NCI-H1930 (cell line): ENCODE results near the gene MYBPH.

Experiments used
- DNase-seq, 2 experiments: peaks; one replicate each; lab custom pipeline; 2025; lab: John Stamatoyannopoulos, UW

MYBPH gene

DNA sequence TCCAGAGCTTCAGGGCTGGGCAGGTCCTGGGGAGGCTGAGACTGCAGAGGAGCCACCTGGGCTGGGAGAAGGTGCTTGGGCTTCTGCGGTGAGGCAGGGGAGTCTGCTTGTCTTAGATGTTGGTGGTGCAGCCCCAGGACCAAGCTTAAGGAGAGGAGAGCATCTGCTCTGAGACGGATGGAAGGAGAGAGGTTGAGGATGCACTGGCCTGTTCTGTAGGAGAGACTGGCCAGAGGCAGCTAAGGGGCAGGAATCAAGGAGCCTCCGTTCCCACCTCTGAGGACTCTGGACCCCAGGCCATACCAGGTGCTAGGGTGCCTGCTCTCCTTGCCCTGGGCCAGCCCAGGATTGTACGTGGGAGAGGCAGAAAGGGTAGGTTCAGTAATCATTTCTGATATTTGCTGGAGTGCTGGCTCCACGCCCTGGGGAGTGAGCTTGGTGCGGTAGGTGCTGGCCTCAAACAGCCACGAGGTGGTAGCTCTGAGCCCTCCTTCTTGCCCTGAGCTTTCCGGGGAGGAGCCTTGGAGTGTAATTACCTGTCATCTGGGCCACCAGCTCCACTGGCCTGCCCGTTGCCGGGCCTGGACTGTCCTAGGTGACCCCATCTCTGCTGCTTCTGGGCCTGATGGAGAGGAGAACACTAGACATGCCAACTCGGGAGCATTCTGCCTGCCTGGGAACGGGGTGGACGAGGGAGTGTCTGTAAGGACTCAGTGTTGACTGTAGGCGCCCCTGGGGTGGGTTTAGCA, 9.3 kb downstream of the MYBPH start:
- DNase-seq: no peak

DNA sequence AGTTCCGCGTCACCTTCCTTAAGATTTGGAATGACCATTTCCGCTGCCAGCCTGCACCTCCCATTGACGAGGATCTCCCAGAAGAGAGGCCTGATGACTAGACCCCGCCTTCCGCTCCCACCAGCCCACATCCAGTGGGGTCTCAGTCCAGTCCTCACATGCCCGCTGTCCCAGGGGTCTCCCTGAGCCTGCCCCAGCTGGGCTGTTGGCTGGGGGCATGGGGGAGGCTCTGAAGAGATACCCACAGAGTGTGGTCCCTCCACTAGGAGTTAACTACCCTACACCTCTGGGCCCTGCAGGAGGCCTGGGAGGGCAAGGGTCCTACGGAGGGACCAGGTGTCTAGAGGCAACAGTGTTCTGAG, 9.8 kb downstream of the MYBPH start:
- DNase-seq: no peak

DNA sequence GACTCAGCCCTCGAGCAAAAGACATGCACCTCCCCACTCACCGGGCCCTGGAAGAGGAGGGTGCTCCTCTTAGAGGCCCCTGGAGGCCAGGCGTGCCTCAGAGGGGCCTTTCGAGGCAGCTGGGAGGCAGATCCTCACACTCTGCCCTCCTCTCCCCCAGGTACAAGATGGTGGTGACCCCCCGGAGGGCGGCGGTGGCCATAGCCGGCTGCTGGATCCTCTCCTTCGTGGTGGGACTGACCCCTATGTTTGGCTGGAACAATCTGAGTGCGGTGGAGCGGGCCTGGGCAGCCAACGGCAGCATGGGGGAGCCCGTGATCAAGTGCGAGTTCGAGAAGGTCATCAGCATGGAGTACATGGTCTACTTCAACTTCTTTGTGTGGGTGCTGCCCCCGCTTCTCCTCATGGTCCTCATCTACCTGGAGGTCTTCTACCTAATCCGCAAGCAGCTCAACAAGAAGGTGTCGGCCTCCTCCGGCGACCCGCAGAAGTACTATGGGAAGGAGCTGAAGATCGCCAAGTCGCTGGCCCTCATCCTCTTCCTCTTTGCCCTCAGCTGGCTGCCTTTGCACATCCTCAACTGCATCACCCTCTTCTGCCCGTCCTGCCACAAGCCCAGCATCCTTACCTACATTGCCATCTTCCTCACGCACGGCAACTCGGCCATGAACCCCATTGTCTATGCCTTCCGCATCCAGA, 10.4 kb downstream of the MYBPH start:
- no peak for DNase-seq

DNA sequence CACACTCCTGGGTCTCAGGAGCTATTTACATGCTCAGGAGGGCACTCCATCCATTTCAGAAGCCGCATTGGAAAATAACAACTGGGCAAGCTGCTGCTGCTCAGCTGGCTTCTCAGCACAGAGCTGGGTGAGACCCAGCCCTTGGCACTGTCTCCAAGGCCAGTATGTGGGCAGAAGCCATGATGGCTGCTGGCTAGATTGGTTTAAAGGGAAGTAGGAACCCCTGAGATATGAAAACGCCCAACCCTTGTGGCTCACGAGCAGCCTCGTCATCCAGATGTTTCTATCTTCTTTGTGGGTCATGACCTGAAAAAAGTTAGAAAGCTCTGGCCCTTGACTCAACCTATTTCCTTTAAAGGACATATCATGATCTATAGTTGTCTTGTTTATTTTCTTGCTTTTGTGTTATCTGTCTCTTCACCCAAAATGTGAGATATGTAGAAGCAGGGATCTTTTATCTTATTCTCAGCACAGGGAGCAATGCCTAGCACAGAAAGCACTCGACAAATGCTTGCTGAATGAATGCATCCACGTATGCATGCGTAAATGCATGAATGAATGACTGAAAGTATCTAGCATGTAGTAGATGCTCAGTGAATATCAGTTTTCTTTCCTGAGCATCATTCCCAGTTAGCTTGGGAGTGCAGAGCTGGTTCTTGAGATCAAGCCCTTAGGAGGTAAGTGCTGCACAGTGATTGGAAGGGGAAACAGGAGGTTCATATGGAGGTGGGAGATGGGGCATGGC, 11.6 kb downstream of the MYBPH start:
- no peak for DNase-seq

DNA sequence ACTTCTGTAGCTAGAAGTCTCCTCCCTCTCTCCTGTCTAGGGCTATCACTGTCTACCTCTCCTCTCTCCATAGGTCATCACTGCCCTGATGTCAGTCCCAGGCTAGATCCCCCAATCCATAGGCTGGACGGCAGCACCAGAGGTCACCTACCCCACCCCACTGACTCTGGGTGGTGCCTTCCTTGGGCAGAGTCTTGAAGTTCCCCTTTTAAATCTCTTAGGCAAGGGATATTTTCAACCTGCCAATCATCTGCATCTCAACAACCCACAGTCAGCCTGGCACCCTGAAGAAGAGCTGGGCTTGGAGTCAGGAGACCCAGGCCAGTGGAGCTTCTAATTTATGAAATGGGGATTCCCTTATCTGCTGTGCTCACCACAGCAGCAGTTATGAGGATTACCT, 13.2 kb downstream of the MYBPH start:
- DNase-seq: no peak

DNA sequence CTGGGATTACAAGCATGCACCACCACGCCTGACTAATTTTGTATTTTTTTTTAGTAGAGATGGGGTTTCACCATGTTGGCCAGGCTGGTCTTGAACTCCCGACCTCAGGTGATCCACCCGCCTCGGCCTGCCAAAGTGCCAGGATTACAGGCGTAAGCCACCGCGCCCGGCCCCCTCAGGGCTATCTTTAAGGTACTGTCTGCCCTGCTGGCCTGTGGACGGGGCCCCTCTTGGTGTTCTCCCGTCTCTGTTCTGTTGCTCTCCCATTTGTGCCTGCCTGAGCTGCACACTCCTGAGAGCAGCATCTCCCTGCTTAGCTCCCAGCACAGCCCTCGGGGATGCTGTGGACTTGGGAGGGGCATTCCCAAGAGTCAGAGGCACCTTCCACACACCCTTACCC, 13.9 kb downstream of the MYBPH start:
- DNase-seq: no peak

DNA sequence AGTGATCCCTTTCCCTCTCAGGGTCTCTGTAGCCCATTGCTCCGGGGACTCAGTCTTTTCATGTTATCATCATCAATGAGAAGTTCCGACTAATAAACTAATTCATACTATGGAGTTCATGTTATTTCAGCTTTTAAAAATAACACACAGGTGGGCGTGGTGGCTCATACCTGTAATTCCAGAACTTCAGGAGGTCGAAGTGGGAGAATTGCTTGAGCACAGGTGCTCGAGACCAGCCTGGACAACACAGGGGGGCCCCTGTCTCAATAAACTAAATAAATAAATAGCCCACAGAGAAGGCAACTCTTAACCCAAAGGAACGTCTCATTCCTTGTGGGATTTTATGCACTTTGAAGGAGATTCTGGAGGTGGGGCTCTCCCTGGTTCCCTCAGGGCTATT, 14.5 kb downstream of the MYBPH start:
- DNase-seq: no peak

DNA sequence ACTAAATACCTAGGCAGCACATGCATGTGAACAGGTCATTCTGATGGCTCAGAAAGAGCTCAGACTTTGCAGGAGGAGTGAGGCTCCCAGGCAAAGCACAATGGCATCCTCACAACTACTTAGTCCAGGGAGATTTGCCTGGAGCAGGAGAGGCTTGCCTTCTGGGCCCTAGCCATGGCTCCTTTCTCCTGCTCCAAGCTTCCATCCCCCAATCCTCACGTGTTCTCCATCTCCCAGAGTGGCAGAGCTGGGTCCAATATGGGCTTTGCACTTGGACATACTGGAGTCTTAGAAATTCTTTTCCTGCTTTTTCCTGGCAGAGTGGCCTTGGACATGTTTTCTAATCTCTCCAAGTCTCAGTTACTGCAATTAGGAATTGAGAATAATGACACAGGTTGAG, 15.8 kb downstream of the MYBPH start:
- DNase-seq: no peak

DNA sequence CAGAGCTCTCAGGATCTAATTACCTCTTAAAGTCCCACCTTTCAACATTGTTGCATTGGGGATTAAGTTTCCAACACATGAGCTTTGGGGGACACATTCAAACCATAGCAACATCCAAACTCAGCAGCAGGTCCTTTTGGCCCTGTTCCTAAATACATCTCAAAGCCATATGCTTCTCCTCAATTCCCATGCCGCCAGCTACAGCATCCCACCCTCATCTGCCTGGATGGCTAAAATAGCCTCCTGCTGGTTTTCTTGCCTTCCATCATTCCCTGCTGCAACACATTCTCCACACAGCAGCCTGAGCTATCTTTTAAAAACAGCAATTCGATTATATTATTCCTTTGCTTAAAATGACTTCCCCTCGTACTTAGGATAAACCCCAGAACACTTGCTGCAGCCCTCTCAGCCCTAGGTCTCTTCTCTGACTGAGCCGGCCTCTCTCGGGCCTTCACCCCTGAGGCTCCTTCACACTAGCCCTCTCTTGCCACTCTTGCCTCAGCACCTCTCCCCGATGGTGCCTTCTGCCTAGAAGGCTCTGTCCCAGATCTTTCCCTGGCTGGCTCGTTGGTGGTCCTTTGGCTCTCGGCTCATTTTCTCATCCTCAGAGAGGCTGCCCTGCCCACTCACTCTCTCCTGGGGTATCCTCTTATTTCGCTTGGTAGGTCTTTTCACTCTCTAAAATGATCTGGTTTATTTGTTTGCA, 16.5 kb downstream of the MYBPH start:
- DNase-seq: no peak

DNA sequence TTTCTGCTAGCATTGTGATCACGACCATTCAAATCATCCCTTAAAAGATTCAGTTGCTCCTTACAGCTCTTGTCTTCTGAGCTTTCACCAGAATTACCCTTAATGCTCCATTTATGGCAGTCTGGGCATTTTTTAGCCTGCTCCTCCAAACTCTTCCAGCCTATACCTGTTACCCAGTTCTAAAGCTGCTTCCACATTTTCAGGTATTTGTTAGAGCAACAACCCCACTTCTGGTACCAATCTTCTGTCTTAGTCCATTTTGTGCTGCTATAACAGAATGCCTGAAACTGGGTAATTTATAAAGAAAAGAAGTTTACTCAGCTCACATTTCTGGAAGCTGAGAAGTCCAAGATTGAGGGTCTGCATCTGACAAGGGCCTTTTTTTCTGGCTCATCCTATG, 17.2 kb downstream of the MYBPH start:
- no peak for DNase-seq

DNA sequence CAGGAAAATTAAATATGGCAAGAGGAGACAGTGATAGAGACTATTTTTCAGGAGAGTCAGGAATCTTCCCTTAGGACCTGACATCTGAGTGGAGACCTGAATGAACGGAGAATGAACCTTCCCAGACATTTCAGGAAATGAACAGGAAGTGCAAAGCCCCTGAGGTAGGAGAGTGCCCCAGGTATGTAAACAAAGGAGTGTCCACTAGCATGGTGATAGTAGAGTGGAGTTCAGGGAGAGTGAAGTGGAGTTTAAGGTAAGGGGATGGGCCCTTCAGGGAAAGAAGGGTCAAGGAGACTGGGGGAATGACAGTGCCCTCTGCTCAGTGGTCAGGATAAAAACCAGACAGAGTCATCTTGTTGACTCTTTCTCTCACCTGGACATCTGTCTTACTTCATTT, 19.3 kb downstream of the MYBPH start:
- no peak for DNase-seq

DNA sequence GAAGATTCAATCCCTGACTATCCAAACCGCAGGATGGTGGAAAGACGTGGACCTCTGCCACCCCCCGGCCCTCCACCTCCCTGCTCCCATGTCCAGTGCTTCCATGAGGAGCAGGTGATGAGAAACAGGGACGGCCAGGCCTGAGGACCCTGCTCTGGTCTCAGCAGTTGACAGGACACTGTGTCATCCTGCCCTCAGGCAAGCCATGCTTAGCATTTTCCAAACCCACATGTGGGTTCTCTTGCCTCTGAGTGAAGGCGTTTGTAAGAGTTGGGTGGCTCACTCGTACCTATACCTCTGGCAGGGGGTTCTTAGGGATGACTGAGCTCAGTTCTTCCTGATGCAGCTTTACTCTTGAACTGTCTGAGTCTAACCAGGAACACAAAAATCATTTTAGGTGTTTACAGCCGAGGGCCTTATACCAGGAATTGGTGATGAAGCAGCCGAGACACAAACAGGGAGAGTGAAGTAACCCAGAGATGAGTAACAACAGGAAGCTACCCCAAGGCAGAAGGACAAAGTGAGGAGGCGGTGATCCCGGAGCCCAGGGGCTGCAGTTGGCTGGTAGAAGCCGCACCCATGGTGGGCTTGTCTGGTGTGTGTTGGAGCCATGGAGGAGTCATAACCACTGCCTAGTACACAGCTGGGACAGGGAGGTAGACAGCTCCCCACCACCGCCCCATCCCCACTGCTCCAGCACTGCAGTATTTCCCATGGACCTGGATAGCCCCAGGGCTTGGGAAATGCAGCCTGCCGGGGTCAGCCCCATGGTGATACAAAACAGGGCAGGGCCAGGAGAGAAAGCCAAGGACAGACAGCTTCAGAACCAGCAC, 21.4 kb downstream of the MYBPH start:
- no peak for DNase-seq

DNA sequence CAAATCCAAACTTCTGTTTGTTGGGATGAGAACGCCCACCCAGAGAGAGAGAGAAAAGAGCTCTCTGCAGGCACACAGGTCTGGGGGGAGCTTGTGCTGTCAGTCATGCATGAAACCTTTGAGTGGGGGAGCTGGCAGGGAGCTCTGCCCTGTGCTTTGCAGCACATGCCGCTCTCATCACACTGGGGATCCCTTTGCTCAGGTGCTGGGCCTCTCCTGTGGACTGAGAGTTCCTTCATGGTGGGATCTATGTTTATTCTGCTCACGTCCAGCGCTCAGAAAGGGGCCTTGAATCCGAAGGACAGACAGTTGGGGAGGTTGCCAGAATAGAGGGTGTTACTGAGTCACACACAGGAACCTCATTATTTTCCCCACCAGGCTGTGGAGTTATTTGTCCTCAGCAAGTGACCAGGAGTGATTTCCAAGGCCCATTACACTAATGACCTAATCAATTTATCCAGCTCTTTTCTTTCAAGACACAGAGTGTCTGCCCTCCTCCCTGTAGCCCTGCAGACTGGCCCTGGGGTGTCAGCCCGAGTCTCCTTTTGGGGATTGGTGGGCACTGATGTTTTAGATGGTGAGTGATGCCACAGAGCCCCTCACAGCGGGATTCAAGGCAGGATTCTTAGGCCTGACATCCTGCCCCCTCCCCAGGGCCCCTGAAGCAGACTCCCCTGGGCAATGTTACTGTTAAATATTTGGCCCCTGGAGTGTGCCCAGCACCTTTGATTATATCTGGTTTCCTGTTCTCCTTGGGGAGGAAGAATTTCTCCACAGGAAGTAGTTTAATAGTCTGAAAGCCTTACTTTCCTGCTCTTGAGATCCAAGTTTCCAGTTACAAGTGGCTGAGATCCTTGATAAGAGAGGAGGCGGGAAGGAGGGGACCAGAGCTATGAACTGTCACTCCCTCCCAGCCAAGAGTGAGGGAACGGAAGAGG, 22.3 kb downstream of the MYBPH start:
- DNase-seq: no peak

DNA sequence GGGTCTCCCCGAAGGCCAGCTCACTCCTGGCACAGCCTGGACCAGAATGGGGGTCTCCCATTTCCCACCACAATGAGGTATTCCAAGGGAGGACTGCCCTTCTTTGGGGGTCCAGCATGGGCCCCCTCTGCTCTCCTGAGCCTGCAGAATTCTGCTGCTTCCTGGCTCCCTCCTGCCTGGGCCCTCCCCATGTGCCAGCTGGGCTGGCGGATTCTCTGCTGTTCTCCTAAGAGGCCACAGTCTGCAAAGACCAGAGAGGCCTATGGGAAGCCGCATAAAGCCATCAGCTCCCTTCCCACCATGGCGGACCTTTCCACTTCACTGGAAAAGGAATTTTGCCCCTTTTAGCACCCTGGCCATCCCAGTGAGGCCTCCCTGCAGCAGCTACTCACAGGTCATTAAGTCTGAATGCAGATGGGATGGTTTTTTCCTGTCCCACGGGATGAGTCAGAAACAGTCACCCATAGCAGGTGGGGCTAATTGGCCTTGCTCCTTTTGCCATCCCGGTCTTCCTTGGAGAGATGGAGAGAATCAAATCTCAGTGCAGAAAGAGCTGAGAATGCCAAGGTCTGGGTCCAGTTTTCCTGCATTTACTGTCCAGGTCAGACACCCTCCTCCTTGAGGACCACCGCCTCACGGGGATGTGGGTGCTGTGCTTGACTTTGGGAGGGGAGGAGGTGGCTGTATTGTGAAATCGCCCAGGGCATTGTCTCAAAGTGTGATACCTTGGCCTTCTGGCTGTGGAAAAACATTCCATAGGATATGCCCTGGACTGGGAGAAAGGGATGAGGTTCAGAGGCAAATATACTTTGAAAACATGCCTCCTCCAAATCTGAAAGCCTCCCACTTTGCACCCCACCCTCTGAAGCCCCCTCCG, 23.2 kb downstream of the MYBPH start:
- no peak for DNase-seq

DNA sequence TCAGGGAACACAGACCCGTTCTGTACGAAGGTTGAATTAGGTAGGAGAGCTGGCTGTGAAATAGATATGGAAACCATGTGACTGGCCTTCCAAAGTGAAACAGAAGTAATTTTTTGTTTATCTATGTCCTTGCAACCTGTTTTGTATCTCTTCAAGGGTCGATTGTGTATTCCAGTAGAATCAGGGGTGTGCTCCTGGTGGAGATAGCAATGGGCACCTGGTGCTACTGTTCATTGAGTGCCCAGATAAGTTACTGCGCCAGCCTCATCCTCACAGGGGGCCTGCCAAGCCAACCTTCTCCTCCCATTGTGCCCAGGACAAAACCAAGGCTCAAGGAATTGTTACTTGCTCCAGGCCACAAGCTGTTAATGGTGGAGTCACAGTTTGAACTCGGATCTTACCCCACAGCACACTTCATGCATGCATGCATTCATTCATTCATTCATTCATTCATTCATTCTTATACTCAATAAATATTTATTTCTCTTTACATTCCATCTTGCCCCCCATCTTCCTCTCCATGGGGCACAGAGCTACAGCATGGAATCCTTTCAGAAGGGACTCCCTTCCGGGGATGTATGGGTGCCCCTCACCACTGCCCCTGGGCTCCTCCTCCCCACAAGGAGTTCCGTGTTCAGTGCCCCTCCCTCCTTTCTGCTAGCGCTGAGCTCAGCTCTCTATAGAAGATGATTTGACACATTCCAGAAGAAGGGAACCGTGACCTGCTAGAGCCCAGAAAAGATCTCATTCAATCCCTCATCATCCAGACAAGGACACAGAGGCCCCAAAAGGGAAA, 24.1 kb downstream of the MYBPH start:
- DNase-seq: no peak

DNA sequence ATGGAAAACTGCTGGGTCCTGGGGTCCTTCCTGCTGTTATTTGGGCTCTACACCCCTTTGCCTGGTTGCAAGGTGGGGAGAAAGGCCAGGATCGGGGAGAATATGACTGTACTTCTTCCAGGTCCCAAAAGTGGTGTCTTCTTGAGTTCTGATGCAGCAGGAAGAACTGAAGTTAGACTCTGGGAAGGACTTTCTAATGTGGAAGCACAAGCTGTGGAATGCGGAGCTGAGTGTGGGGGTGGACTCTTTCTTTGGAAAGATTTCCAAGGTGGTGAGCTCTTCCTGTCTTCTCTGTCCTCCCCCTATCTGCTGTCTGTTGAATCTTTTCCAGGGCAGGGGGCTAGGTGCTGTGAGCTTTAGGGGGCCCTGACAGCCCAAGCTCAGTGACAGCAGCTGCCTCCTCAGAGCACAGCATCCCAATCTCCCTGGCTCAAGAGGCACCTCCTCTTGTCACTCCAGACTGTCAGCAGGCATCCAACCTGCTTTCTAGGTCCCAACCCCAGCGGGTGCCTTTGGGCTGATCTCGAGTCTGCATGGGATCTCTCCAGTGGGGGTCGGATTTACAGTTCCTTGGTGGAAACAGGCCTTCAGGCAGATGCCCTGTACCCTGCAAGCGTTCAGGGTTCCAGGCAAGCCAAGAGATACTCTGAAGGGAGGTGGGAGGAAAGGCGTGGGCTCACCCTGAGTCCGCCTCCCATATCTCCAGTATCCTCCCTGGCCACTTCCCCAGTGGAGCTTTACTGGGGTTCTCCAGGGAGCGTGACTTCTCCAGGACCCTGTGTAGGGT, 24.9 kb downstream of the MYBPH start:
- no peak for DNase-seq

DNA sequence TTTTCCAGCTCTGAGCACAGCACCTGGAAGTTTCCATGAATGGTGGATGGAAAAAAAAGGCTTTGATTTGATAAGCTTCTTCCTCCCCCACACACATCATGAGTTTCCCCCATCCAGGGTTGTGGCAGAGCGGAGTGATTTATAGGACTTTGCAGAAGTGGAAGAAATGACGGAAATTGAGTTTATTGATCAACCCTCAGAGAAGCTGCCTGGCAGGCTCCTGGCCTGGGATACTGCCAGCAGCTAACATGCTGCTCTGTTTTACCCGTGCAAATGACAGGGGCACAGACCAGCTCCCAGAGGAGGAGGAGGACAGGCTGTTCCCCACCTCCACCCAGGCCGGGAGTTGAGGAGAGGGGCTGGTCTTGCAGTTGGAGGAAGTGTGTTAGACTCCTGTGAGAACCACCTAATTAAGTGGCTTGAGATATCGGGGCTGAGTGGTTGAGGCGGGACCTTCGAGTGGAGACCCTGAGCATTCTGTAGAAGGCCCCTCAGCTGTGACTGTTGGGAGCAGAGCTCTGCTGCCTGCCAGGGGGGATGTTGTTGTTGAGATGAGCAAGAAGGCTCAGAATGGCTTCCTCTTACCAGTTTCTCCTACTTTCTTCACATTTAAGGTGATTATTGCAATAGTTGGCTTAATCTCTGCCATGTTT, 26.3 kb downstream of the MYBPH start:
- no peak for DNase-seq
